ENCODE results near the gene CCL15.

CCL15 gene

GRCh38 chr17:35991075-35991474 lies 10.3 kb downstream of the CCL15 start:
- no peak for DNase-seq (ENCODE audit: low spot score)

DNA sequence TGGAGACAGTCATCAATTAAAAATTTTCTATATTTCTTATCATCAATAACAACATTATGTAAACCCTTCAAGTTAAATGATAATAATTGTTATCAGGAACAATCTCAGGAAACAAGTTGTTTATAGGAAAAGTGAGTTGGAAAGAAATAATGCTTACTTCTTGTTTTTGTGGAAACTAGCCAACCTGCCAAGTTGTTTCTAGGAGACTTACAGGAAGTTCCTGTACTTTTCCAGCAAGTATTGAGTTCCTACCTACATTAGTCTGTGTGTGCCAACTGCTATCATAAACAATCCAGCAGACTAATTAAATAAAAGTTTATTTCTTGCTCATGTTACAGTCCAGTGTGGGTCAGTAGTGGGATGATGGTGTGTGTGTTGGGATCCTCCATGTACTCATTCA lies 13.2 kb downstream of the CCL15 start:
- DNase-seq (ENCODE audit: low spot score): no peak

DNA sequence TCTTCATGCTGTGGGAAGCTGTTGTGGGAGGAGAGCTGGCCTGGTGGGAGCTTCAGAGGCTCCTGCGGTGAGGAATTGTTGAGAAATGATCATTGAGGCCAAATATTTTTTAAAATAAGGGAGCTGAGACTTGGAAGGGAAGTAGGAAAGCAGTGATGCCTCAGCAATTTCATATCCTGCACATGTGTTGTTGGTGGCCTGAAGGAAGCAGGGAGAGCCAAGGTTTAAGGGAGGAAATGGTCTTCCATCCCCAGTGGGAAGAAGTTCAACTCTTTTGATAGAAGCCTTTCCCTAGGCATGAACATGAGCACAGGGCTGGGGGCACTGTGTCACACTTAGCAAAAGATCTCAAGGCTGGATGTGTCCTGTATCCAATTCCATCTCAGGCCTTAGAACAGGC lies 14.7 kb downstream of the CCL15 start, which contains the start of gene CCL14:
Gene CCL14 (minus strand): TSS at position 87 of the 400 bp plus-strand sequence. CDS start 80 bp downstream, at position 7.
- DNase-seq (ENCODE audit: low spot score): no peak

DNA sequence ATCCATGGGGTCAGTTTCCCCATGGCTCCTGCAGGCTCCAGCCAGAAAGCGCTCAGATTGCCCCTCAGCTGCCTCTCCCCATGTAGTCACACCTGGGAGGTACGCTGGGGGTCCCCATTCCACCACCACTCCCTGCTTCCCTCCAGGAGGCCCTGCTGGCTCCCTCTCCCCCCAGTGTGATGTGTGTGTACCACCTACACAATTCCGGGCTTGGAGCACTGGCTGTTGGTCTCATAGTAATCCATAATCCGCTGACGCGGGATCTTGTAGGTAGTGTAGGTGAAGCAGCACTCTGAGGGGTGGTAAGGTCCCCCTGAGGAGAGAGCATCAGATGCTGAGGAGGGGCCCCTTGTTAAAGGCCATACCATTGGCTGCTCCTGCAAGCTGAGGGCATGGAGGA lies 17.2 kb downstream of the CCL15 start:
- no peak for DNase-seq (ENCODE audit: low spot score)

DNA sequence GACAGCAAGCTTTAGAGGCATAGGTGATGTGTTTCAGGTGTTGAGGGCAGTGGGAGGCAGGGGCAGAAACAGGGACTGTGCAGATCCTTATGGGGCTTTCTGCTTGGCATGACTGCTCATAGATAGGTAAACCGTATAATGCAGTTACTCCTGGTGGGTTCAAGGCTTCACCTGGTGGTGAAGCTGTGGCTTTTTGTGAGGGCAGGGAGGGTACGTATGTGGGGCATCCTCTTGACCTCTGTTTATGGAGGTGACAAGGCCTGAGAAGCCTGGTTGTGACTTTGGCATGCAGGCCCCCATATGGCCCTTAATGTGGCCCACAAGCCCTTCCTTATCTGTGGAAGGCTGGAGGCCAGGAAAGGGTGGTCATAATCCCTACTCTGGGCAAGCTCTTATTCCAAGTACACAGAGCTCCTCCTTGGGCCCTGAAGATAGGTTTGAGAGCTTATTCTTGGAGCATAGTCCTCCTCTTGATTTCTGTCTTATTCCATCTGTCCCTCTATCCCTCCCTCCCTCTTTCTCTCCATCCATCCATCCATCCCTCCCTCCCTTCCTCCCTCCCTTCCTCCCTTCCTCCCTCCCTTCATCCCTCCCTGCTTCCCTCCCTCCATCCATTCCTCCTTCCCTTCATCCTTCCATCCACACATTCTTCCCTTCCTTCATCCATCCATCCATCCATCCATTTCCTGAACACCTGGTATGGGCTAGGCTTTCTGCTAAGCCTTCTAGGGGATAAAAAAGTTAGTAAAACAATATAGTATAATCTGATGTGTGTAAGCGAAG lies 18.8 kb downstream of the CCL15 start:
- no peak for DNase-seq (ENCODE audit: low spot score)

DNA sequence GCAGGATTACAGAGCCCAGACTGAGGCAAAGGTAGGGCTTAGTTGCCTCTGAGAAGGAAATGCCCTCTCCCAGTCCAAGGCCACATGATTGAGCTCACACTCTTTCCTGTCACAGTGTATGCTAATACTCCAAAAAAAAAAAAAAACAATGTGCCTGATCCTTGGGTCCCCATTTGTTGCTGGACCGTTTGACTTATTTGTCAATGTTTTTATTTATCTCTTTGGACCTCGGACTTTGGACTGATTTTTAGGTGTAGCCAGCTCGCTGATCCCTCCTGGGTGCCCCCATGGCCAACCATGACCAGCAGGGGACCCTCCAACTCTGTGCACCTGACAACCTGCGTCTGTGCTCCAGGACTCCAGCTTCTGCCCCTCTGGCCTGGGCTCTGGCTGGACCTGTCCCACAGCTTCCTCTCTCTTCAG lies 19.4 kb downstream of the CCL15 start:
- DNase-seq (ENCODE audit: low spot score): no peak

GRCh38 chr17:35981246-35981645 lies 20.1 kb downstream of the CCL15 start, which contains the start of gene CCL16:
Gene CCL16, minus strand, starts transcription at chr17:35981497. Its CDS starts 77 bp downstream, at chr17:35981420.
- no peak for DNase-seq (ENCODE audit: low spot score)

- no peak for DNase-seq (ENCODE audit: low spot score)
Measured at GRCh38 chr17:35978346-35978745, 23.0 kb downstream of the CCL15 start.

DNA sequence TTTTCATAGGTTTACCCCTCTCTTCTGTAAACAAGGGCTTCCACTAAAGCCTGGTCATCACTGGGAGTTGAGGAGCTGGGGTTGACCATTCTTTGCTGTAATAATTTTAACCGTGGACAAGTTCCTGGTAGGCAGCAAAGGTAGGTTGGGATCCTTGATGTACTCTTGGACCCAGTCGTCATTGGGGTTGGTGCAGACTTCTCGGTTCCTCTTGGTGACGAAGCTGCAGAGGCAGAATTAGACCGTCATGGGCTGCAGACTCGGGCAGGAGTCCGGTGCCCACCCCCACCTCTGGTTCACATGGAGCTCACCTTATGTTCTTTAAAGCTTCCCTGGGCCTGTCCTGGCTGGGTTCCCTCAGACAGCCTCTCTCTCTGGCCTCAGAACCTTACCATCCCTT lies 23.8 kb downstream of the CCL15 start:
- no peak for DNase-seq (ENCODE audit: low spot score)

DNA sequence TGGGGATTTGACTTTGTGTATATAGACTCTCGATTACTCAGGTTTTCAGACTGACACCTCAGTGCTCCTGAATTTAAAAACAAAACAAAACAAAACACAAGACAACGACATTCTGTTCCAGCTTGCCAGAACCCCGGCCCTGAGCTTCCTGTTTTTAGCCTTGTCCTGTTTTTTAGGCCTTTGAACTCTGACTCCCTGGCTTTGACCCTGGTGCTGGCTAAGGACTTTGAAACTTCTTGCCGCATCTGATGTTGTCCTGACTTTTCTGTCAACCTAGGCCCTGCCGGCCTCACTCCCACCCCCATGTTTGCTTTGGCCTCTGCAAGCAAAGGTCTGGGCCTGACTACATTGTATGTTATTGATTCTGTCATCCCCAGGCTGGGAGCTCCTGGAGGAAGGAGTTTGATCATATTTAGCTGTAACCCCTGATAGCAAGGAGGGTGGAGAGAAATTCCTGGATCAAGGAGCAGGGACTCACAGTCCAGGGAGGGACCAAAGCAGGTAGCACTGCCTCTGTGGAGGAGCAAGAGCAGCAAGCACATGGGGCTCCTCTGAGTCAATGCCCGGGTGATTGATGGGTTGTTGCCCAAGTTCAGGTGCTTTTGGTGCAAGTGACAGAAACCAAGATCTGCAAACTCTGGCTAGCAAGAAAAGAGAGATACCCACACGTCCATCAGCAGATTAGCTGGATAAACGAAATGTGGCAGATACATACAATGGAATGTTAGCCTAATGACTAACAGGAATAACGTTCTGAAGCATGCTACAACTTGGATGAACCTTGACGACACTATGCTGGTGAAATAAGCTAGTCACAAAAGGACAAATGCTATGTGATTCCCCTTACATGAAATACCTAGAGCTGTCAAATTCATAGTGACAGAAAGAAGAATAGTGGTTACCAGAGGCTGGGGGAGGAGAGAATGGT lies 27.8 kb downstream of the CCL15 start:
- no peak for DNase-seq (ENCODE audit: low spot score)

- no peak for DNase-seq (ENCODE audit: low spot score)
Measured at GRCh38 chr17:35972945-35973332, 28.4 kb downstream of the CCL15 start.

GRCh38 chr17:35972535-35972934 lies 28.8 kb downstream of the CCL15 start:
- no peak for DNase-seq (ENCODE audit: low spot score)

GRCh38 chr17:35972066-35972465 lies 29.3 kb downstream of the CCL15 start:
- no peak for DNase-seq (ENCODE audit: low spot score)

DNA sequence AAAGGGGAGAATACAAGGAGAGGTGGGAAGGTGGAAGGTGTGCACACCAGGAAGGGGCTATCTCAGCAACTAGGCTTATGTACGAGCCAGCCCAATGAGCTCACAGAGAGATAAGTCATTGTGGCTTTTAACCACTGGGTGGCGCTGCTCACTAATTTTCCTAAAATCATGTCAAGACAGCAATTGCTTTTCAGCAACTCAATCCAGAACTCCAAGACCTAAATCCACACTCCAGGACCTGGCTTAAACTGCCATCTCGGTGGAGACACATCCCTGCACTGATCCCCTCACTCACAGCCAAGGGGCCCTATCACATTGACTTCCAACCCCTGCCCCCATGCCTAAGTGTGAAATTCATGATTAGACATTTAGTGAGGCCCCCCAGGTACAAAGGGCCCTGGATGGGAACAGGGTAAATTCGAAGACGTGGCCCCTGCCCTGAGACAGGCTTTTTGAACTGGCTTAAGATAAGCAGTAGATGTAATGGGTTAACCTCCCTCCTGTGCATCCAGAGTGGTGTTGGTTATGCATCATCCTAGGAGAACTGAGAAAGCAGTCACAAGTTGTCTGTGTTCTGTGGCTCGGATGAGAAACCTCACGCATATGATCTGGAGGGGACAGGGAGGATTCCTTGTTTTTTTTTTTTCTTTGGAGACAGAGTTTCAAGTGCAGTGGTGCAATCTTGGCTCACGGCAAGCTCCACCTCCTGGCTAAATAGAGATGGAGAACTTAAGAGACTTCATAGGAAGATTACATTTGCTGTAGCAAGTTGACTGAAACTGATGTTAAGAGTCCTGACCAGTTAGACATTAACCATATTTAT lies 31.6 kb downstream of the CCL15 start:
- DNase-seq (ENCODE audit: low spot score): peak; percentile 61

DNA sequence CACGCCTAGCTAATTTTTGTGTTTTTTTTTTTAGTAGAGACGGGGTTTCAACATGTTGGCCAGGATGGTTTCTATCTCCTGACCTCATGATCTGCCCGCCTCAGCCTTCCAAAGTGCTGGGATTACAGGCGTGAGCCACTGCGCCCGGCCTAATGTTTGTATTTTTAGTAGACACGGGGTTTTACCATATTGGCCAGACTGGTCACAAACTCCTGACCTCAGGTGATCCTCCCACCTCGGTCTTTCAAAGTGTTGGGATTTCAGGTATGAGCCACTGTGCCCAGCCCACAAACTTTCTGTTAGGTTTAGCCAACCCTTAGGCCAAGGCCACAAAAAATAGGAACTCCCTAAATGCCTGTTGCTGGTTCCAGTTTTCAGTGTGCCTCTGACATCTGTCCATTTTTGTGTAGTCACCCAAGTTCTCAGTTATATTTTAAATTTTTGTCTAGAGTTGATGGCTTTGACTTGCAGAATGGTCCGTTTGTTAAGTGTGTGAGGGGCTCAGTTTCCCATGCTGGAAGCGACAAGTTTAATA lies 32.8 kb downstream of the CCL15 start:
- DNase-seq (ENCODE audit: low spot score): no peak

DNA sequence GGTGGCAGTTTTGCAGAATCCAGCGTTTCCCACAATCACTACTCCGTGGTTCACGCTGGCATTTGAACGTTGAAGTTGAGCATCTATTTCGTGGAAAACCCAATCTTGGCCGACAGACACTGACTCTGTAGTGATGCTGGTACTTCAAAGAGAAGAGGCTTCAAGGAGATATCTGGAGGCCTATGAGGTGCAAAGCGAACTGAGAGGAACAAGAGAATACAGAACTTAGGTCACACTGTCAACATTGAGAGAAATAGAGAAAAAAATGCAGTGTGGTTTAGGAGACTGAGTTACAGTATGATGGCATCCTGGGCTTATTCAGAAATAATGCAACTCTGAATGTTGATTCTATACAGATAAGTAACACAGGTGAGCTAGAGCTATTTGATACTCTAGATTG lies 36.1 kb downstream of the CCL15 start:
- no peak for DNase-seq (ENCODE audit: low spot score)

DNA sequence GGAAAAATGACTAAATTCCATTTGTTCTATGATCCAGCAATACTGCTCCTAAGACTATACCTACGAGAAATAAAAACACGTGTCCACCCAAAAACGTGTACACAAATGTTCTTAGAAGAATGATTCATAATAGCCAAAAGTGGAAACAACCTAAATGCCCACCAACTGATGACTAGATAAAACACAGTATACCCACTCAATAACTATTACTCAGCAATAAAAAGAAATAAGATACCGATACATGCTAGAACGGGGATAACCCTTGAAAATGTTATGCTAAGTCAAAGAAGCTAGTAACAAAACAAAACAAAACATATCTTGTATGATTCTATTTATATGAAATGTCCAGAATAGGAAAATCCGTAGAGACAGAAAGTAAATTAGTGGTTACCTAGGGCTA lies 37.7 kb downstream of the CCL15 start:
- DNase-seq (ENCODE audit: low spot score): no peak

DNA sequence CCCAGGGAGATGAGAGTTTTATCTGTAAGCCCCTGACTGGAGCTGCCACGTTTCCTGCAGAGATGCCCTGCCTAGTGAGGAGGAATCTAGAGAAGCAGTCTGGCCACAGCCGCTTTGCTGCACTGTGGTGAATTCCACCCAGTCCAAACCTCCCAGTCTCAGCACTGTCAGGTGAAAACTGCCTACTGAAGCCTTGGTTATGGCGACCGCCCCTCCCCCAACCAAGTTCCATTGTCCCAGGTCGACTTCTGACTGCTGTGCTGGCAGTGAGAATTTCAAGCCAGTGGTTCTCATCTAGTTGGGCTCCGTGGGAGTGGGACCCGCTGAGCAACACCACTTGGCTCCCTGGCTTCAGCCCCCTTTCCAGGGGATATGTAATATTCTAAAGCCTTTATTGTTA lies 47.6 kb downstream of the CCL15 start:
- no peak for DNase-seq (ENCODE audit: low spot score)

GRCh38 chr17:35949401-35949800 lies 52.0 kb downstream of the CCL15 start:
- no peak for DNase-seq (ENCODE audit: low spot score)

GRCh38 chr17:35948092-35948491 lies 53.3 kb downstream of the CCL15 start:
- DNase-seq (ENCODE audit: low spot score): no peak
